AG04450 (cell line): ENCODE data around the gene RAB31. TPM values are rescaled to one million over a fixed set of nuclear protein-coding genes. Genes with fewer than 3 reads are reported as not detected.

ENCODE experiments used
- CTCF ChIA-PET: fragments of 300-600, 350-600 bp; formaldehyde crosslinking; extraction: SDS; loops from one replicate; lab custom pipeline; 2022; ENCODE audit warnings: antibody characterized with exemption, inconsistent platforms; lab: Charles Lee
- POLR2A ChIA-PET: fragments of 350-600 bp; formaldehyde crosslinking; extraction: SDS; loops from one replicate; lab custom pipeline; 2021; ENCODE audit warnings: antibody characterized with exemption, inconsistent platforms; lab: Yijun Ruan, JAX
- DNase-seq: peaks from one replicate; pipeline ENCODE4 v3.0.0-alpha.2; 2011; ENCODE audit warnings: low read depth, low spot score
- H3K27ac ChIP-seq: one replicate; pipeline ENCODE4 v1.5.1; 2012; ENCODE audit warnings: low read depth, low read length, control low read depth
- H3K27me3 ChIP-seq: one replicate; pipeline ENCODE4 v1.6.0; 2012; ENCODE audit warnings: low read length; ENCODE audit not compliant: control insufficient read depth, insufficient read depth
- H3K4me3 ChIP-seq: 2 replicates; pipeline ENCODE4 v1.5.1; 2011; ENCODE audit warnings: mild to moderate bottlenecking, low read depth, low read length, control low read depth
- H3K9me3 ChIP-seq: 2 replicates; pipeline ENCODE4 v1.5.1; 2012; ENCODE audit warnings: low read length; ENCODE audit not compliant: control insufficient read depth, insufficient read depth
- polyA plus RNA-seq: library from polyadenylated mRNA; depleted of rRNA; stranded (reverse); fragments of >200 nt; gene quantifications from 2 replicates; pipeline ENCODE4 v1.2.3, GENCODE V29; 2011
- TF ChIP-seq, protein P1 (sequence below): IDR thresholded peaks from 2 replicates; pipeline ENCODE4 v1.5.1; 2011; ENCODE audit warnings: low read depth, low read length, control low read depth, inconsistent platforms

The RAB31 gene
- polyA plus RNA-seq, 1 experiment = 43.7 TPM

DNA sequence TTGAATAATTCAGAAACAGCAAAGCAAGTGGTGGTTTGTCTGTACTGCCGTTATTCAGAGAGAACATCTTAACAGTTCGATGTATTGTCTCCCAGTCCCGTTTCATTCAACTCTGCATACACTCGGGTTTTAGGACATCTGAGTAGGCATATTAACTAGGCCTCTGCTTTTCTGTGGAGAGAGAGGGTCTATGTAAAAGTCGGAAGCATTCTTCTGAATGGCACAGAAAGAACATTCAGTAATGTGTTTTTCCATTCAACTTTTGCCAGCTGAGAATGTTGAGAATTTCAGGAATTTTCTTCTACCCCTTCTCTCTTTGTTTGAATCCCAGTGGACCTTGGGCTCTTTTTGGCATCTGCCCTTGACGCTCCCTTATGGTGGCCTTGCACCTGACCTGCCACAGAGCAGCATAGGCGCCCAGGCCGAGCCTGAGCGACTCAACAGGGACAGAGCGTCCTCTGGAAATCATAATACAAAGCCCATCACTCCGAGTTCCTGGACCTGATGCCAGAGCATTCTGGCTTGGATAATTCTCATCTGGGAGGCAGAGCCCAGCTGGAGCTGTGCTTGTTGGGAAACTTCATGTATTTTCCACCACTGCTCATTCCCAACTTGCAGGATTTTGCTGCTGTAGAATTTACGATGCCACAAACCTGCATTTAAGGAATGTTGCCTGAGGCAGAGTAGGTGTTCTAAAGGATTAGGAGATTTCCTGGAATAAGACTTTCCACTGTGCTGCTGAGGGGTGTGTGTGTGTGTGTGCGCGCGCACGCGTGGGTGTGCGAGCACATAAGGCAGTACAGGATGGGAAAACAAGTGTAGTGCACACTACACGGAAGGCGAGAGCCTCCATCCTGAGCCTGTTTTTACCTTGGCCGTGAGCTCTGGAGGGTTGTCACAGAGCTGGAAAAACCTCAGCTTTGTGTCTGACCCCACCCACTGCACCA, 100.5 kb downstream of the RAB31 start:
- TF ChIP-seq, protein P1, sequence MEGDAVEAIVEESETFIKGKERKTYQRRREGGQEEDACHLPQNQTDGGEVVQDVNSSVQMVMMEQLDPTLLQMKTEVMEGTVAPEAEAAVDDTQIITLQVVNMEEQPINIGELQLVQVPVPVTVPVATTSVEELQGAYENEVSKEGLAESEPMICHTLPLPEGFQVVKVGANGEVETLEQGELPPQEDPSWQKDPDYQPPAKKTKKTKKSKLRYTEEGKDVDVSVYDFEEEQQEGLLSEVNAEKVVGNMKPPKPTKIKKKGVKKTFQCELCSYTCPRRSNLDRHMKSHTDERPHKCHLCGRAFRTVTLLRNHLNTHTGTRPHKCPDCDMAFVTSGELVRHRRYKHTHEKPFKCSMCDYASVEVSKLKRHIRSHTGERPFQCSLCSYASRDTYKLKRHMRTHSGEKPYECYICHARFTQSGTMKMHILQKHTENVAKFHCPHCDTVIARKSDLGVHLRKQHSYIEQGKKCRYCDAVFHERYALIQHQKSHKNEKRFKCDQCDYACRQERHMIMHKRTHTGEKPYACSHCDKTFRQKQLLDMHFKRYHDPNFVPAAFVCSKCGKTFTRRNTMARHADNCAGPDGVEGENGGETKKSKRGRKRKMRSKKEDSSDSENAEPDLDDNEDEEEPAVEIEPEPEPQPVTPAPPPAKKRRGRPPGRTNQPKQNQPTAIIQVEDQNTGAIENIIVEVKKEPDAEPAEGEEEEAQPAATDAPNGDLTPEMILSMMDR = no peak
- H3K27me3 ChIP-seq = no peaks in the 10 kb centered on the region
- H3K9me3 ChIP-seq = peaks cover 5% of the 10 kb centered on the region
- no peak for DNase-seq
- H3K4me3 ChIP-seq = no peak overlapping the region
- ChIA-PET POLR2A (interaction anchor here (0.6 kb wide), 2 partner anchors 134 to 192 kb away, joined by 3 read pairs; no protein-coding TSS in a partner anchor), CTCF (interaction anchor here (0.5 to 1.6 kb wide), 2 partner anchors 233 to 1192 kb away, joined by 3 to 5 read pairs; no protein-coding TSS in a partner anchor)
- no peak overlapping the region for H3K27ac ChIP-seq

DNA sequence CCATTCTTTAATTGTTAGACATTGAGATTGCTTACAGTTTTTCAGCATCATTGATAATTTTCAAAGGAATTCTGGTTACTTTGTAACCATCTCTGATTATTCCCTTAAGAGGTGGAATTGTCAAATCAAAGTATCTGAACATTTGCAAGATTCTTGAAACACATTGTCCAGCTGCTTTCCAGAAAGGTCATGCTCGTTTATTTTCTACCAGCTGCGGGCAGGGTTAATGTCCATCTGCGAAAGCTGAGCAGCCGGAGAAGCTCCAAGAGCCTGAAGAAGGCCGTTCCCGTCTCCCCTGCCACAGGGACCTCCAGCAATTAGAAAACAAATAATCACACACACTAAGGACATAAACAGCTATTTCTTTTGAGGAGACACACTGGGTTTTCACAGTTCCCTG, 101.6 kb downstream of the RAB31 start:
- CTCF ChIA-PET = interaction anchor here (0.9 to 1.5 kb wide), 2 partner anchors 27 to 234 kb away, joined by 3 to 6 read pairs; no protein-coding TSS in a partner anchor
- Histone ChIP-seq H3K4me3 (no peak overlapping the region), H3K27ac (no peak overlapping the region), H3K27me3 (no peaks in the 10 kb centered on the region), H3K9me3 (peaks cover 5% of the 10 kb centered on the region)
- TF ChIP-seq, protein P1 = no peak
- POLR2A ChIA-PET = no interaction called here
- DNase-seq = no peak

DNA sequence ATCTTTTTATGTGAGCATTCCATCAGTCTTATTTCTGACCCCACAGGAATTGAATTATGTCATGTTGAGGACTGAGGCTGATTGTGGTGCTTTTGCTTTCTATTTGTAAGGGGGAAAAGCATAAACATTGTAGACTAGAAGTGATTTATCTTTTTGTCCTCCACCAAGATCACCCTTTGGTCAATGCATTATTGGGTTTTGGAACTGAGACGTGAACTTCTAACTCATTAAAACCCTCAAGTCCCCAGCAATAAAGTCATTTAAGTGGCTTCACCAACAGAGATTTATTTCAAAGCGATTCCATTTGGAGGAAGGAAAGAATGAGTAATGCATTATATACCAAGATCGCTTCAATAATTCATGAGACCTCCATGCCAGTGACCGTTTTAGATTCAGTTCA, 102.2 kb downstream of the RAB31 start:
- CTCF ChIA-PET = interaction anchor here (0.9 to 1.5 kb wide), 3 partner anchors 27 to 235 kb away, joined by 3 to 6 read pairs (median 3); no protein-coding TSS in a partner anchor
- TF ChIP-seq, protein P1 = no peak
- Histone ChIP-seq H3K27me3 (no peaks in the 10 kb centered on the region), H3K4me3 (no peak overlapping the region), H3K9me3 (peaks cover 4% of the 10 kb centered on the region), H3K27ac (no peak overlapping the region)
- no peak for DNase-seq
- POLR2A ChIA-PET = no interaction called here

DNA sequence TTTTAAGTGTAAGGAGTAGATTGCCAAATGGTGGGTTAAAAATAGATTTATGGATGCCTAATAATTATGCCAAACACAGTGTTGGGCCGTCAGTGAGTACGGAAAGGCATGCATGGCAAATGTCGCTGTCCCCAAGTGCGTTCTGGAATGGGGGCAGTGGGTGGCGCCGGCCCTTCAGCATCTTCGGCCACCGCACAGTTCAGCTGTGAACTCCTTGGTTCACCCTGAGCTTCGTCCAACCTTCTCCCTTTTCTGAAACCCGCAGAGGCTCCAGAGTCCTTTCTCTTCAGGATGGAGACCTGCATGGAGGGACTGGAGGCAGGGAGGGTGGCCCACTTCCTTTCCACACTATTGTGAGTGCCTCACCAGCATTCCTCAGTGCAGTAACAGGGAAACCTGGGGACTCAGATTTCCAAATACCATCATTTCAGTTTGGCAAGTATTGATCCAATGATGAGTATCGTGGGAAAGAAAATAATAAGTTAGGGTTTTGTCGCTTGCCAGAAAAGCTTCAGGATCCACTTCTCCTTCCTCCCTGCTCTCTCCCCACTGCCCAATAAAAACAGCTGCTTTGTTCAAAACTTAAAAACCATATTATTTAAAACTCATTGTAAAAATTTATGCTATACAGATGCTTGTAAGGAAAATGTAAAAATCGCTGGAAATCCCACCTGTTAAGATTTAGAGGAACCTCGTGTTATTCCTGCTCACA, 103.0 kb downstream of the RAB31 start:
- ChIA-PET CTCF (interaction anchor here (0.8 to 1.5 kb wide), 3 partner anchors 62 to 236 kb away, joined by 3 to 6 read pairs (median 3); no protein-coding TSS in a partner anchor), POLR2A (no interaction called here)
- H3K4me3 ChIP-seq = no peak overlapping the region
- no peak overlapping the region for H3K27ac ChIP-seq
- H3K27me3 ChIP-seq = no peaks in the 10 kb centered on the region
- no peaks in the 10 kb centered on the region for H3K9me3 ChIP-seq
- TF ChIP-seq, protein P1 = no peak
- DNase-seq = no peak
